Neural cell (in vitro differentiated cells): ENCODE results near the gene RBFOX2. TPM values are rescaled to one million over a fixed set of nuclear protein-coding genes. Genes with fewer than 3 reads are reported as not detected.

Source experiments
- H2AFZ ChIP-seq: fragments of 200-600, 300-800 bp; sonication (generic), shearing (Covaris generic); 2 replicates; pipeline ENCODE4 v1.6.0; 2014; ENCODE audit warnings: low read depth, mild to moderate bottlenecking, antibody characterized with exemption, low read length, moderate library complexity
- H3F3A ChIP-seq: fragments of 200-600 bp; shearing (Covaris generic); 2 replicates; pipeline ENCODE4 v1.6.1; 2016; ENCODE audit warnings: mild to moderate bottlenecking, moderate library complexity, mixed read lengths, antibody characterized with exemption, low read length; ENCODE audit not compliant: insufficient read depth, poor library complexity, severe bottlenecking
- H3K27ac ChIP-seq: fragments of 200-600, 300-800 bp; sonication (generic), shearing (Covaris generic); 2 replicates; pipeline ENCODE4 v1.5.1; 2014; ENCODE audit warnings: mild to moderate bottlenecking, low read length, moderate library complexity
- H3K27me3 ChIP-seq: fragments of 300-800, 200-600 bp; sonication (generic), shearing (Covaris generic); 2 replicates; pipeline ENCODE4 v1.6.0; 2014; ENCODE audit warnings: mild to moderate bottlenecking, low read depth, low read length, moderate library complexity; ENCODE audit not compliant: insufficient read depth
- H3K36me3 ChIP-seq: fragments of 300-800, 200-600 bp; sonication (generic), shearing (Covaris generic); 2 replicates; pipeline ENCODE4 v1.5.1; 2014; ENCODE audit warnings: mild to moderate bottlenecking, antibody characterized with exemption, low read length, moderate library complexity; ENCODE audit not compliant: insufficient read depth
- H3K4me2 ChIP-seq: fragments of 300-800, 200-600 bp; sonication (generic), shearing (Covaris generic); 2 replicates; pipeline ENCODE4 v1.6.0; 2014; ENCODE audit warnings: mild to moderate bottlenecking, low read length
- H3K4me3 ChIP-seq: fragments of 300-800, 200-600 bp; sonication (generic), shearing (Covaris generic); 2 replicates; pipeline ENCODE4 v1.5.1; 2014; ENCODE audit warnings: mild to moderate bottlenecking, low read length, moderate library complexity
- H3K79me2 ChIP-seq: fragments of 200-600 bp; shearing (Covaris generic); replicated peaks from 2 replicates; pipeline ENCODE4 v1.6.0; 2014; ENCODE audit warnings: mild to moderate bottlenecking, low read length, moderate library complexity; ENCODE audit not compliant: insufficient read depth
- H3K9ac ChIP-seq: fragments of 300-800, 200-600 bp; sonication (generic), shearing (Covaris generic); 2 replicates; pipeline ENCODE4 v1.6.1; 2016; ENCODE audit warnings: mild to moderate bottlenecking, low read length, mixed read lengths
- H3K9me2 ChIP-seq: fragments of 200-600 bp; shearing (Covaris generic); 2 replicates; pipeline ENCODE4 v1.6.1; 2016; ENCODE audit warnings: mild to moderate bottlenecking, low read length, mixed read lengths; ENCODE audit not compliant: insufficient read depth
- H3K9me3 ChIP-seq: fragments of 200-600, 300-800 bp; sonication (generic), shearing (Covaris generic); 2 replicates; pipeline ENCODE4 v1.6.1; 2016; ENCODE audit warnings: mild to moderate bottlenecking, mixed run types, low read length, moderate library complexity, mixed read lengths
- H4K20me1 ChIP-seq: fragments of 200-600 bp; shearing (Covaris generic); 2 replicates; pipeline ENCODE4 v1.6.1; 2016; ENCODE audit warnings: mild to moderate bottlenecking, mixed run types; ENCODE audit not compliant: insufficient read depth
- EP300 ChIP-seq: fragments of 450-650 bp; conservative IDR thresholded peaks from 2 replicates; pipeline ENCODE4 v1.6.1; 2014; ENCODE audit warnings: antibody characterized with exemption, mild to moderate bottlenecking, moderate library complexity; ENCODE audit not compliant: poor library complexity, severe bottlenecking
- EZH2 ChIP-seq: fragments of 200-600, 300-800 bp; shearing (Covaris generic), sonication (generic); IDR thresholded peaks from 2 replicates; pipeline ENCODE4 v1.6.1; 2014; ENCODE audit warnings: antibody characterized with exemption, low read length, borderline replicate concordance, mild to moderate bottlenecking; ENCODE audit not compliant: insufficient read depth, poor library complexity, severe bottlenecking
- MXI1 ChIP-seq: fragments of 450-650 bp; conservative IDR thresholded peaks from 2 replicates; pipeline ENCODE4 v1.6.1; 2014; ENCODE audit warnings: antibody characterized with exemption, mild to moderate bottlenecking; ENCODE audit not compliant: poor library complexity, severe bottlenecking
- POLR2AphosphoS5 ChIP-seq: IDR thresholded peaks from 2 replicates; pipeline ENCODE4 v1.6.1; 2012
- RAD21 ChIP-seq: fragments of 450-650 bp; conservative IDR thresholded peaks from 2 replicates; pipeline ENCODE4 v1.6.1; 2014; ENCODE audit warnings: antibody characterized with exemption, mild to moderate bottlenecking, moderate library complexity
- SMC3 ChIP-seq: fragments of 450-650 bp; conservative IDR thresholded peaks from 2 replicates; pipeline ENCODE4 v1.6.1; 2014; ENCODE audit warnings: antibody characterized with exemption, mild to moderate bottlenecking, moderate library complexity; ENCODE audit not compliant: poor library complexity
- TAF1 ChIP-seq: IDR thresholded peaks from 2 replicates; pipeline ENCODE4 v1.6.1; 2012; ENCODE audit warnings: low read depth
- polyA plus RNA-seq: library from polyadenylated mRNA; depleted of rRNA; stranded (reverse); fragments of >200 nt; gene quantifications from 2 replicates; pipeline ENCODE4 v1.2.3, GENCODE V29; 2014
- TF ChIP-seq, protein P1 (sequence below): fragments of 450-650 bp; IDR thresholded peaks from 2 replicates; pipeline ENCODE4 v1.5.1; 2014; ENCODE audit warnings: antibody characterized with exemption, mild to moderate bottlenecking, moderate library complexity; ENCODE audit not compliant: poor library complexity, severe bottlenecking
- TF ChIP-seq, protein P2 (sequence below): IDR thresholded peaks from 2 replicates; pipeline ENCODE4 v1.6.1; 2012; ENCODE audit warnings: borderline replicate concordance

The RBFOX2 gene
- polyA plus RNA-seq, 1 donor from 2014 or later, result 529 TPM

DNA sequence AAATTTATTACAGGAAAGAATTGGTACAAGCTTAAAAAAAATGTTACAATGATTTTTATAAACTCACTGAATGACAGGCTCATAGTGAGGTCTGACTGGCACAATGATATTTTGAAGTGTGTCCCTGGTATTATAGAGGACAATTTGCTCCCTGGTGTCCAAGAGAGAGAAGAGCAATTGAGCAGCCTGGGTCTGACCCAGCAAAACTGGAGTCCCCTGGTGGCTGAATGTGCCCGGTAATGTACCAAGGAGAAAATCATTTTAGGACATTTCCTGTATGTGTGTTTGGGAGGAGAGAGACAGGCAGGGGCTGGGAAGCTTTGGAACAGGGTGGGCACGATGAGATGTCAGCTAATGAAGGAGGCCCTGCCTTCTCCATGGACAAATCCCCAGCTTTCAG lies 185.7 kb downstream of the RBFOX2 start:
- no peak overlapping the region for H3K9ac ChIP-seq
- H3K4me2 ChIP-seq, result no peak overlapping the region
- no peaks in the 10 kb centered on the region for H3K9me2 ChIP-seq
- peaks cover 5% of the 10 kb centered on the region for H3F3A ChIP-seq
- no peak overlapping the region for H3K27ac ChIP-seq
- TF ChIP-seq EZH2, result no peak
- TF ChIP-seq, protein P1, sequence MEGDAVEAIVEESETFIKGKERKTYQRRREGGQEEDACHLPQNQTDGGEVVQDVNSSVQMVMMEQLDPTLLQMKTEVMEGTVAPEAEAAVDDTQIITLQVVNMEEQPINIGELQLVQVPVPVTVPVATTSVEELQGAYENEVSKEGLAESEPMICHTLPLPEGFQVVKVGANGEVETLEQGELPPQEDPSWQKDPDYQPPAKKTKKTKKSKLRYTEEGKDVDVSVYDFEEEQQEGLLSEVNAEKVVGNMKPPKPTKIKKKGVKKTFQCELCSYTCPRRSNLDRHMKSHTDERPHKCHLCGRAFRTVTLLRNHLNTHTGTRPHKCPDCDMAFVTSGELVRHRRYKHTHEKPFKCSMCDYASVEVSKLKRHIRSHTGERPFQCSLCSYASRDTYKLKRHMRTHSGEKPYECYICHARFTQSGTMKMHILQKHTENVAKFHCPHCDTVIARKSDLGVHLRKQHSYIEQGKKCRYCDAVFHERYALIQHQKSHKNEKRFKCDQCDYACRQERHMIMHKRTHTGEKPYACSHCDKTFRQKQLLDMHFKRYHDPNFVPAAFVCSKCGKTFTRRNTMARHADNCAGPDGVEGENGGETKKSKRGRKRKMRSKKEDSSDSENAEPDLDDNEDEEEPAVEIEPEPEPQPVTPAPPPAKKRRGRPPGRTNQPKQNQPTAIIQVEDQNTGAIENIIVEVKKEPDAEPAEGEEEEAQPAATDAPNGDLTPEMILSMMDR, result peak; percentile 13
- no peak overlapping the region for H2AFZ ChIP-seq
- no peaks in the 10 kb centered on the region for H4K20me1 ChIP-seq
- no peaks in the 10 kb centered on the region for H3K27me3 ChIP-seq
- H3K79me2 ChIP-seq, result peaks cover 36% of the 10 kb centered on the region
- H3K9me3 ChIP-seq, result no peaks in the 10 kb centered on the region
- no peaks in the 10 kb centered on the region for H3K36me3 ChIP-seq
- no peak overlapping the region for H3K4me3 ChIP-seq

DNA sequence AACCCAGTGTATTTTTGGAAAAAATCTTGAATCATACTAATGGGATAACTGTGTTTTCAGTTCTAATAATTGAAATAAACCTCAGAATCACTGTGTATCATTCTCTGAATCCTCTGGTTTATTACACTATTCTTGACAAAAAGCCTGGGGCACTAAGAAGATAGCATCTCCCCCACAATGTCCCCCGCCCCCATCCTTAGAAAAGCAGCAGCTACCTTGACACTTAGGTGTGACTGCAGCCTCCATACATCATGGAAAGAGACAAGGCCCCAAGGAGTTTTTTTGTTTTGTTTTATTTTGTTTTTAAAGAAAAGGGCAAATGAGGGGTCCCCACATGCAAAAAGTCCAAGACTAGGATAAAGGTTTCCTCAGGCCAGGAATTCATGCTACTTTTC lies 186.1 kb downstream of the RBFOX2 start:
- Histone ChIP-seq H3K79me2 (peaks cover 41% of the 10 kb centered on the region), H3K4me2 (no peak overlapping the region), H3F3A (peaks cover 5% of the 10 kb centered on the region)

More for the DNA sequence above, 186.1 kb downstream of the RBFOX2 start:
- Histone ChIP-seq H3K9me3 (no peaks in the 10 kb centered on the region), H3K4me3 (no peak overlapping the region), H3K27ac (no peak overlapping the region), H3K36me3 (no peaks in the 10 kb centered on the region), H3K9me2 (no peaks in the 10 kb centered on the region), H4K20me1 (no peaks in the 10 kb centered on the region), H3K9ac (no peak overlapping the region), H3K27me3 (no peaks in the 10 kb centered on the region), H2AFZ (no peak overlapping the region)
- TF ChIP-seq RAD21 (no peak), MXI1 (no peak), EZH2 (no peak), TAF1 (no peak), EP300 (no peak), SMC3 (no peak), POLR2AphosphoS5 (no peak)
- TF ChIP-seq, protein P2, sequence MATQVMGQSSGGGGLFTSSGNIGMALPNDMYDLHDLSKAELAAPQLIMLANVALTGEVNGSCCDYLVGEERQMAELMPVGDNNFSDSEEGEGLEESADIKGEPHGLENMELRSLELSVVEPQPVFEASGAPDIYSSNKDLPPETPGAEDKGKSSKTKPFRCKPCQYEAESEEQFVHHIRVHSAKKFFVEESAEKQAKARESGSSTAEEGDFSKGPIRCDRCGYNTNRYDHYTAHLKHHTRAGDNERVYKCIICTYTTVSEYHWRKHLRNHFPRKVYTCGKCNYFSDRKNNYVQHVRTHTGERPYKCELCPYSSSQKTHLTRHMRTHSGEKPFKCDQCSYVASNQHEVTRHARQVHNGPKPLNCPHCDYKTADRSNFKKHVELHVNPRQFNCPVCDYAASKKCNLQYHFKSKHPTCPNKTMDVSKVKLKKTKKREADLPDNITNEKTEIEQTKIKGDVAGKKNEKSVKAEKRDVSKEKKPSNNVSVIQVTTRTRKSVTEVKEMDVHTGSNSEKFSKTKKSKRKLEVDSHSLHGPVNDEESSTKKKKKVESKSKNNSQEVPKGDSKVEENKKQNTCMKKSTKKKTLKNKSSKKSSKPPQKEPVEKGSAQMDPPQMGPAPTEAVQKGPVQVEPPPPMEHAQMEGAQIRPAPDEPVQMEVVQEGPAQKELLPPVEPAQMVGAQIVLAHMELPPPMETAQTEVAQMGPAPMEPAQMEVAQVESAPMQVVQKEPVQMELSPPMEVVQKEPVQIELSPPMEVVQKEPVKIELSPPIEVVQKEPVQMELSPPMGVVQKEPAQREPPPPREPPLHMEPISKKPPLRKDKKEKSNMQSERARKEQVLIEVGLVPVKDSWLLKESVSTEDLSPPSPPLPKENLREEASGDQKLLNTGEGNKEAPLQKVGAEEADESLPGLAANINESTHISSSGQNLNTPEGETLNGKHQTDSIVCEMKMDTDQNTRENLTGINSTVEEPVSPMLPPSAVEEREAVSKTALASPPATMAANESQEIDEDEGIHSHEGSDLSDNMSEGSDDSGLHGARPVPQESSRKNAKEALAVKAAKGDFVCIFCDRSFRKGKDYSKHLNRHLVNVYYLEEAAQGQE, result no peak
- TF ChIP-seq, protein P1, result no peak
